PFSK-1 (cell line): Measurements from ENCODE around the gene REEP5.

ENCODE experiments used
- POLR2AphosphoS5 ChIP-seq: IDR thresholded peaks from 2 replicates; pipeline ENCODE4 v1.6.1; 2012; ENCODE audit warnings: low read depth, mild to moderate bottlenecking, control low read depth, low read length, moderate library complexity
- SIN3A ChIP-seq: IDR thresholded peaks from 2 replicates; pipeline ENCODE4 v1.6.1; 2012; ENCODE audit warnings: mild to moderate bottlenecking, low read length, moderate library complexity, borderline replicate concordance; ENCODE audit not compliant: insufficient read depth
- TAF1 ChIP-seq: IDR thresholded peaks from 2 replicates; pipeline ENCODE4 v1.6.1; 2012; ENCODE audit warnings: low read length, control low read depth, borderline replicate concordance; ENCODE audit not compliant: insufficient read depth

- TF ChIP-seq POLR2AphosphoS5 (no peak), SIN3A (no peak), TAF1 (no peak)
These were observed 52.1 kb downstream of the REEP5 start for GRCh38 chr5:112869948-112870347.
